Hepatic stellate cell (primary cell): ENCODE measurements around the gene TMEM132A.
A peak's percentile ranks its signal among the peaks of the same experiment; 100 is the strongest.
"Not testable (repeated sequence)": the region's sequence is repeated elsewhere in the genome, so short reads cannot be mapped to it uniquely, and the experiment has no call there.

ENCODE experiments used
- DNase-seq: peaks from one replicate; pipeline ENCODE4 v3.0.0; 2011; ENCODE audit warnings: low spot score

Gene TMEM132A

DNA sequence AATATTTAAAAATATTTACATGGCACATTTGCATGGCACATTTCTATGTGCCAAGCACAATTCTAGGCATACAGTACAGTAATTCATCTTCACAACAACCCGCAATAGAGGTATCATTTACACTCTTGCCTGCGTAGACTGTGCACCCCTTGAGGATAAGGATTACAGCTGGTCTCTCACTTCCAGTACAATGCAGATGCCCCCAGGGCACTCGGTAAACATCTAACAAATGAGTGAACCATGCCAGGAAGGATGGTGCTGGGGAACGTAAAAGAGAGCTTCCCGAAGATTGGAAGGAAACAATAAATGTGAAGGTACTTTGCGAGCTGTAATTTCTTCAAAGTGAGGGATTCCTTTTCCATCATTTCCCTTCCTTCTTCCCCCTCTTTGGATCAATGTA lies 19.2 kb upstream of the TMEM132A start:
- no peak for DNase-seq

DNA sequence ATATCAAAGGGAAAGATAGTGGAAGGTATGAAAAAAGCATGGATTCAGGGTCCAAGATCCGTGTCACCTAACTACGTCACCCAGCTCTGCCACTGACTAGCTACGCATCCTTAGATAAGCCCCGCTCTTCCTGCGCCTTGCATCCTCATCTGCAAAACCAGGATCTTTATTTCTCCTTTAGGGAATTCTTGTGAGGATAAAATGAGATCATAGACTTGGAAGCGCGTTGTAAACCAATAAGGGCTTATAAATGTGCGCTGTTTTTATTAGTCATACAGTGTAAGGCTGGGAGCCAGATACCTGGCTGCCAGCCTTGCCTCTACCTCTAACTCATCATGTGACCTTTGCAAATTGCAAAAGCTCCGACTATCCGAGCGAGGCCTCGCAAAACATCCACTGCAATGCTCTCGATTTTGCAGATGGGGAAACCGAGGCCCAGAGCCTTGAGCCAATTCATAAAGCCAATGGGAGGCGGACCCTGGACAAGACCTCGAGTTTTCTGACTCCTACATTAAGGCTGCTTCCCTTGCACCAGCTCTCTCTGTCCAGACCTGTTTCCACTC lies 18.6 kb upstream of the TMEM132A start:
- no peak for DNase-seq

DNA sequence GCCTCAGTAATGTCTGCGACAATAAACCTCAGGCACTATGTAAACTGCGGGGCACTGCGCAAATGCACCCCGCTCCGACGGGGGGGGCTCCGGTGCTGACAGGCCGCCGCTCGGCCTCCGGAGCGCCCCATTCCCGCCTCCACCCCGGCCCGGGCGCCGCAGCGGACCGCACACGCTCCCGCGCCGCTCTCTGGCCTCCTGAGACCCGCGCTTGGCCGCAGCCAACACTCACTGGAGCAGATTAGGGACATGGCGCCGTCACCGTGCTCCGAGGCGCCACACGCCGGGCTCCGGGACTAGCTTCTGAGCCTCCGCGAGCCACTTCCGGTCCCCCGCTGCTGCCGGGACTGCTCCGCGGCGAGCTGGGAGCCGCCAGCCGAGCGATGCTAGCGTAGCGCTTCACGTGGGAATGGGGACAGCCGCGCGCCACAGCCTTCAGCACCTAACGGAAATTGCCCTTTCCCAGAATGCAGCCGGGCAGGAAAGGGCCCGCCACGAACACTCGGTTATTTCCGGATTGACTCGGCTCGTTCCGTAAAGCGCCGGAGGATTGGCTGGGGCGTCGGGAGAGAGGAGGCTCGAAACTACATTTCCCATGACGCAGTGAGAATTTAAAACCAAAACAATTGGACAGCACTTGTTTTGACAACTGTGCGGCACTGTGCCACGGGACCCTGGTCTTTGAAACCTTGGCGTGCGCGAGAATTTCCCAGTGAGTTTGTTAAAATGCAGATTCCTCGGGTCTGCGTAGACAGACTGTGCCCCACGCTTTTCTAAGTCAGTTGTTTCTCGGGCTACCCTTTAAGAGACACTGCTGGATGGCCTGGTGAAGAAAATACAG lies 17.9 kb upstream of the TMEM132A start, which contains the start of gene PRPF19:
Gene PRPF19, minus strand, starts transcription at position 454 of the 841 bp plus-strand sequence. Its CDS starts 203 bp downstream, at position 251.
- DNase-seq: peak; percentile 94

DNA sequence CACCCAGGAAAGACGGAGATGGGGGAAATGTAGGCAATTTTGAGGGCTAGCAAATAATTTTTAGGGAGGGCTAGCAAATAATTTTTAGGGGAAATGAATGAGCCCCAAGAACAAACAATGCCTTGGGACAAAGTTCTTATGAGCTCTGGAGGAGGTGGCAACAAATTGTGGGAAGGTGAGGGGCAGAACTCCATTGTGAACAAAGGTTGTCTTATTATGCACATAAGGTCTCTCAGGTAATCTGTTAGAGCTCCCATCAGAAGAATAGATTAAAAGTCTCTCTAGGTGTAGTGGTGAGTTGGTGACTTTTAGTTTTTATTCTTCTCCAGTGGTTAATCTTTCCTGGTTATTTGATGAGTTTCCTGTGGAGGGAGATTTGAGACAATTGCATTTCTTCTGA lies 15.5 kb upstream of the TMEM132A start:
- no peak for DNase-seq

DNA sequence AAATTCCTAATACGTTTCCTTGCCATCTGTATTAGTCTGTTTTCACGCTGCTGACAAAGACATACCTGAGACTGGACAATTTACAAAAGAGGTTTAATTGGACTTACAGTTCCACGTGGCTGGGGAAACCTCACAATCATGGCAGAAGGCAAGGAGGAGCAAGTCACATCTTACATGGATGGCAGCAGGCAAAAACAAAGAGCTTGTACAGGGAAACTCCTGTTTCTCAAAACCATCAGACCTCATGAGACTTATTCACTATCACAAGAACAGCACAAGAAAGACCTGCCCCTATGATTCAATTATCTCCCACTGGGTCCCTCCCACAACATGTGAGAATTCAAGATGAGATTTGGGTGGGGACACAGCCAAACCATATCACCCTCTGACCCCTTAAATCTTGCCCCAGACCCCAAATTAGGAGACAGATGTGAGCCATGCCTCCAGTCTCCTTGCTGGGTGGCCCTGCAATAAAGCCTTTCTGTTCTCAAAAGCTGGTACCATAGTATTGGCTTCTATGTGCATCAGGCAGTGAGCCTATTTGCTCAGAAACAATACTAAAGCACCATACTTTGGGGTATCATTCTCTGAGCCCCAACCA lies 14.5 kb upstream of the TMEM132A start:
- DNase-seq: not testable (repeated sequence)

DNA sequence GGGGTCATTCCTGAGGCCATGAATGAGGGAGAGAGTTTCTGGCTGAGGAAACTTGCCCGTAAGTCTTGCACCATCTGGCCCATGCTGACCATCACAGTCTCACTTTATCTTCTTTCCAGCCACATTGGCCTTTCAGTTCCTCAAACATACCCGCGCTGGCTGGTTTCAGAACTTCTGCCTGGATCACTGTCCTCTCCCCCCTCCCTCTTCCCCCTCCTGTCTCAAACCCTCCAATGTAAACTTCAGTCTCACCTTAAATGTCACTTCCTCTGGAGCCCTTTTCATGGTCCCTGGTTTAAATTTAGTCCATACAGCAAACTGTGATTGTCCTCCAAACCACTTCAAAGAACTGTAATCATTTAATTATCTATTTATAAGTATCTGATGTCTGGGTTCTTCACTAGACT lies 14.0 kb upstream of the TMEM132A start:
- DNase-seq: no peak

DNA sequence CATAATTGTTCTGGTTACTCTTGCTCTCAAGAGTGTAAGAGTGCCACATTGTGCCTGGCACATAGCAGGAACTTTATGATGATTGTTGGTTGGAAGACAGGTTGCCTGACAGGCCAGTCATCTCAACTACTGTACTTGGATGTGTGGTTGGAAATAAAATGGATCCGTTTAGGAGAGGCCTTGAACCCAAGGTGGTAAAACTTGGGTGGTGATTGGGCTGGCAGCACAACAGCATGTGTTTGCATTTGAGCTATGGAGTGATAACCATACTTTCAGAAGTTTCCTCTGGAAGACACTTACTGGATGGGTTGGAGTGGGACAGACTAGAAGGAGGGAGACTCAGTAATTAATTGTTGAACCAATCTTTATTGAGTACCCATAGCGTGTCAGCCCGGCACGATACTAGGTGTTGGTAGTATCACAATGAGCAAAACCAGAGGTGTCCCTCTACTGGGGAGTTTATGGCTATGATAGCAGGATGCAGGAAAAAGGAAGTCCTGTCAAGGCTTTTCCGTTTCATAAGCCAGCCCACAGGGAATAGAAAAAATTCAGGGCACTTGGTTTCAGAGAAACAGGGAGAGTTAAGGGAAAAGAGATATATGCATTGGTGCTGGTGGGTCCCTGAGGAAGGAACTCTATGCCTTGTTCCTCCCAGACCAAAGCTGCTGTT lies 13.4 kb upstream of the TMEM132A start:
- no peak for DNase-seq

DNA sequence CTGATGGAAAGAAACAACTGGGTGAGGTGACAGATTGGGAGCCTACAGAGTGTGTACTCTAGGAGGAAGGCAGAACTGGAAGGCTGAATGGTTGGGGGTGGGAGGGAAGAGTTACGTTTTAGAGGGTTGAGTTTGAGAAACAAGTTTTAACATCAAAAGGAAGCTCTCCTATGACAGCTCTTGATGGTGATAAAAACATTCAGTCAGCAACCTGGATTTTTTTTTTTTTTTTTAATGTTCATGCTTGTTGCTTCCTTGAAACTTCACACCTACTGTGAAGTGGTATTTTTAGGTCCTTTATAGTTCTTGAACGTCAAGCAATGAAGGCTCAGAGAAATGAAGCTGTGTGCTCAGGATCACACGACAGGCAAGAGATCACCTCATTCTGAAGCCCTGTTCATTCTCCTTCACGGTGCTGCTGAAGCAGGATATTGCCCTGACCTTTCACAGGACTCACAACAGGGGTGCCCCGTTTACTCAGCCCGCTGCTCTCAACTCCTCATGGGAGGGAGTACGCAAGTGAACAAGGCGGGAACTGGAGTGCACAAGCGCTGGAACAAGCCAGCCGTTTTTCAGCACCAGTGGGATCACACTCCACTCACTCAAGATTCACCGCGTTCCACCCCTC lies 11.9 kb upstream of the TMEM132A start:
- no peak for DNase-seq

DNA sequence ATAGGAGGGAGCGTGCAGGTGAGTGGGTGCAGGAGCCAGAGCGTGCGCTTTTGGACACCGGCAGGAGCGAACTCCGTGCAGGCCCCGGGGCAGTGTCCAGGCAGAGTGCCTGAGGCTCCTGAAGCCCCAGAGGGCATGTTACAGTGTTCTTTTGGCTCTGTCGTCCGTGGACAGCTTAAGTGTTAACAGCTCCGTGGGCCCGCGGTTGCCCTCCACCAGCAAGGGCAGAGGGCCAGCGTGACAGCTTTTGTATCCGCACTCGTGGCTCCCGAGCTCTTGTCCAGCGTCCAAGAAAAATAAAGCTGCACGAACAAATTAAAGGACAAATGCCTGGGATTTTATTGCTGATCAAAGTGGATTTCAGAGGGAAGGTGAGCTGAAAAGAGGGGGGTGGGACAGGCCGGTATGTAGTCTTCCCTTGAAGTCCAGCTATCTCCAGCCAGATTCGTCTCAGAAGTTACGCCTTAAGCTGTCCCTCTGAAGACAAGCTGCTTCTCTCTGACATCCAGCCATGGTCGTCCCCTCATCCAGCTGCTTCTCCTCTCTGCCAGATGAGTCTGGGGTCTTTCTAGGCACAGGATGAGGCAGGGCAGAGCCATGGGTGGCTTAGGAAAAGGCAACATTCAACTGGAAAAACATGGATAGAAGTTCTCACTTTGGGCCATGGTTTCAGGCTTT lies 11.3 kb upstream of the TMEM132A start:
- no peak for DNase-seq

DNA sequence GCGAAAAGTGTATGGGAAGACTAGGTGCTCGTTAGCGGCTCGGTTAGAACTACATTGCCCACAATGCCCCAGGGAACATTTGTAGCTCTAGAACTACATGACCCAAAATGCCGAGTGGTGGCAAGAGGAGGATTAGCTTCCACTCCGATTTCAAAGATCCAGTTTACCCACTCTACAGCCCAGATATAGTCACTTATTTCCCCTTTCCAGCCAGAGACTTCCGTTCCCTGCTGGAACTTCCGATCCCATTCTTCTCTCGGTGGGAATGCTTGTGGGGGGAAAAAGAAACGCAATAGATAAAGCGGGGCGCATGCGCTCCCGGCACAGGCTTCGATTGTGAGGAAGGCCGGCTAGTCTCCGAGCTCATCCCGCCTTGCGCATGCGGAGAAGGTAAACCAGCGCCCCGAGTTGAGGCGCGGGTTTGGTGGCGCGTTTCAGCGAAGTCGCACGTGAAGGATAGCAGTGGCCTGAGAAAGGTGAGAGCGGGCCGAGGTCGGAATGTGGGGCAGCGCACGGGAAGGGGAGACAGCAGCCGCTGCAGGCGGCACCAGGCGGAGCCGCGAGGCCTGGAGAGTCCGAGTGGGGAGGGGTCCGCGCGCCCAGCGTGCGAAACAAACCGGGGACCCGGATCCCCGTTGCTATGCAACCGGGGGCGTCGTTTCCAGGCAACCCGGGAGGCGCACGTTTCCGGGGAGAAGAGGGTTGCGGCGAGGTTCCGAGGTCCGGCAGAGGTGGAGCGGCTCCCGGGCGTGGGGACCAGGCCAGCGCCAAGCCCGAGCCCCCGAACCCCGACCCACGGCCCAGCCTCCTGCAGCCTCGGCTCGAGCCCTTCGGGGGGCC lies 10.2 kb upstream of the TMEM132A start, which contains the start of gene TMEM109:
Gene TMEM109, plus strand, starts transcription at position 366 of the 840 bp plus-strand sequence. CDS start 5,536 bp downstream, outside the sequence.
- peak; percentile 96 for DNase-seq

DNA sequence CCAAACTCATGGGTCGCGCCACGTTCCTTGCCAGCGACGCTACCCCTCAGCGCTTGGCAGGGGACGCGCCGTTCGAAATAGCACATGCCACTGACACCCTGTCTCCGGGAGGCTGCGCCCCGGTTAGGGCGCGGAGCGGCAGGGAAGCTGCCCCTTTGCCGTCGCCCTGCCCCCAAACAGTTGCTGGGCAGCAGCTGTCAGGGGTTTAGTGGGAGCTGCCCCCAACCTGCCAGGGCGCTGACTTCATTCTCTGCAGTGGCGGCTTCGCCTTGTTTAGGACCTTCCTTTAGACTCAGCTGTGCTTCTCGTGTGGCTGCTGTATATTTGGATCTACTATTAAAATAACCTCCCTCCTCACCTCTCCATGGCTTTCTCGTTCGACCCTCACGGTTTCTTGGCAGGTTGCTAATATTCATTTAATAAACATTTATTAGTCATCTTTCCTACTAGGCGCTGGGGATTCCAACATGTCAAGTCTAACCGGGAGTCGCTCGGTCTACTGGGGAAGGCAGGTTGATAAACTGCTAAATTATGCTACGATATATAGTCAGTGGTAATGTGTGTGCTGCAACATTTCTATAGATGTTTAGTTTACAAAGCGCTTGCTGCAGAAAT lies 9.5 kb upstream of the TMEM132A start:
- DNase-seq: peak; percentile 63

DNA sequence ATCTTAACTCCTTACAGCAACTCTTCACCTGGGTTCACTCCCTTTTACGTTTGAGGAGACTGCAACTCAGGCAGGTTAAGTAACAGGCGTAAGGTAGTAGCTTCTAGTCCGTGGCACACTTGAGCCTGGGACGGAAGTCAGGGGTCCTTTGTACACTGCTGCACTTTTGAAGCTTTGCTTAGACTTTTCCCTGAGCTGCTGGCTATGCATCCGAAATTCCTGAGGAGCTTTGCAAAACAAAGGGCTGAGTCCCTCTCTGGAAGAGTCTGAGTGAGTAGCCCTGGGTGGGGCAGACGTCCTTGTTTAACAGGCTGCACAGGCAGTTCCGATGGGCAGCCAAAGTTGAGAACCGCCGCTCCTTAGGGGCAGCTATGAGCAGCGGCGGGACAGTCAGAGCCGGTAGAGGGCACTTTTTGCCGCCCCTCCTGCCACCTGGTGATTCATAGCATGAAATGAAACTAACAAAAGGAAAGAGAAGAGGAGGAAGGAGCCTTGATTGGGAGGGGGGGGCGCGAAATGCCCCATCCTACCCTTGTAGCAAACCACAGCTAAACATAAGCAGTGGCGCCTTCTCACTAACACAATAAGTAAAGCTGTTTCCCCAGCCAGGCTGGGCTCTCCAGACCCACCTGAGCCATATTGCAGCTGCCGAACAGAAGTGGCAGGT lies 8.9 kb upstream of the TMEM132A start:
- peak; percentile 78 for DNase-seq

DNA sequence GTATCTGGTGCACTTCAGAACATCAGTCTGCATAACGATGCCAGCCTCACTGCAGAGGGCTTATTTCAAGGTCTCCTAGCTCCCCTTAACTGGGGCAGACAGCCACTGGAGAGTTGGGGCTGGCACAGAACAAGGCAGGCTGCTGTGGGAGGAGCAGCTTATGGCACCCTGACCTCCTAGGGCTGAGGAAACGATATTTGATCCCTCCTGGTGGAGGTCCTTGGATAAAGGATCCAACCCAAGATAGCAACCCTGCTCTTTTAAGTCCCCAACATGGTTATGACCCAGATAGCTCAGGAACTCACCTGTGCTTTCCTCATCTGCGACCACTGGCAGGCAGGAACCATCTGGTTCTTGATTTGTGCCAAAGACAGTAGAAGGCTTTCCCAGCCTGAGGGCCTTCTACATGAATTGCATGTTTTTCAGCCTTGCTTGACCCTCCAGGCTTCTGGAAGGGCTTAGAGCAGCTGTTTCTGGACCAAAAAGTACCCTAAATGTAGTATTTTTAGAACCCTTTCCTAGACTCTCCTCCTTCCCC lies 7.5 kb upstream of the TMEM132A start:
- no peak for DNase-seq

DNA sequence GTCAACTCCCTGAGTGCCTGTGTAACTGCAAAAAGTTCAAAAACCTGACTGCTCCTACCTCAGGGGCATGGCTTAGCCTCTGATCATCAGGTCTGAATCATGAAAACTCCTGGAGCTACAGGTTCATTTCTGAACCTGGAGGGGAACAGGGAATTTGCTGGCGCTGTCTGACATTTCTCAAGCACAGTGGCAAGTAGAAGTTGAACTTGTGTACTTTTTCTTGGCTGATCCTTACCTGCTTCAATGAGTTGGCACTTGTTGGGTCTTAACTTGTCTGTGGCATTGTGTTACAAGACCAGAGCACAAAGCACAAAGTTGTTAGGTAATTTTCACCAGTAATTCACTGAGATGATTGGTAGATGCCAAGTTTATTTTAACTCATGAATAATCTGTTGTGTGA lies 7.0 kb upstream of the TMEM132A start:
- DNase-seq: no peak

DNA sequence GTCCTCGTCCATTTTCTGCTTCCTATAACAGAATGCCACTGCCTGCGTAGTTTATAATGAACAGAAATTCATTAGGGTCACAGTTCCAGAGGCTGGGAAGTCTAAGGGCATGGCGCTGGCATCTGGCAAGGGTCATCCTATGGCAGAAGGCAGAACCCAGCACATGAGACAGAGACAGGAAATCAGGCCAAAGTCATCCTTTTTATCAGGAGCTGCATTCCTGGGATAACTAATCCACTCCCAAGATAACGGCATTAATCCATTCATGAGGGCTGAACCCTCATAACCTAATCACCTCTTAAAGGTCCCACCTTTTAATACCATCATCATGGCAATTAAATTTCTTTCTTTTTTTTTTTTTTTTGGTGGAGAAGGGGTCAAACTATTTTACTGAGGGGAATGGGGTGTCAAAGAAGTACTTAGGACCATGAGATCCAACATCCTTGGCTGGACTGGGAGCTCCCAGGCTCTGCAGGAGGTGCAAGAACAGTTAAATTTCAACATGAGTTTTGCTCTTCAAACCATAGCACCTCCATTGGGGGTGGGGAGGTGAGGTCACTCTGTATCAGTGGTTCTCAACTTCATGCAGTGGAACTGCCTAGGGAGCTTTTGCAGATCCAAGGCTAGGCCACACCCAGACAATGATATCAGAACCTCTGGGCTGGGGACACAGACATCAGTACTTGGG lies 5.9 kb upstream of the TMEM132A start:
- no peak for DNase-seq

DNA sequence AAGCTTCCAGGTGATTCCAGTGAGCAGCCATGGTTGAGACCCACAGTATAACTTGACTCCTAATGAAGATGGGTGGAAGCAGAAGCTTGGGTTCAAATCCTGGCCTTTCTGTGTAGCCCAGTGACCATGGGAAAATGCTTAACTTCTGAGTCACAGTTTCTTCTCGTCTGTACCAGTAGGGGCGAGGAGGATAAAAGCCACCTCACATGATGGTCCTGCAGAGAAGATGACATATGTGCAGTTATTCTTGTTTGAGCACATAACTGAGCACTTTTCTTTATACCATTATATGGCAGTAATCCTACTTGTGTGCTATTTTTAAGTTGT lies 5.4 kb upstream of the TMEM132A start:
- DNase-seq: peak; percentile 61

DNA sequence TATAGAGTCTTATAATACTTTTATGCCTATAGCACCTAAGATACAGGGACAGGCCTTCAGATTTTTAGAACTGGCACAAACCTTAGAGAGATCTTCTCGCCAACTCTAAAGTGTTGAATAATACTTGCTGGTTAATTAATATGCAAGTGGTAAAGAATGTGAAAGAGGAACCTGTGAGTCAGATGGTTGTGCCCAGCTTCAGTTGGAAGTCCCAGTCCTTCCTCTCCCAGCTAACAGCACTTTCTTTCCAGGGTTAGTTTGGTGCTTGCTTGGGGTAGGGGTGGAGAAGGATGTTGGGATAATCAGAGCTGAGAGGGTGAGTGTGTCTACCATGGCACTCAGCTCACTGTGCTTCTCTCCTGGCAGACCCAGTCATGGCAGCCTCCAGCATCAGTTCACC lies 4.9 kb upstream of the TMEM132A start:
- DNase-seq: no peak

DNA sequence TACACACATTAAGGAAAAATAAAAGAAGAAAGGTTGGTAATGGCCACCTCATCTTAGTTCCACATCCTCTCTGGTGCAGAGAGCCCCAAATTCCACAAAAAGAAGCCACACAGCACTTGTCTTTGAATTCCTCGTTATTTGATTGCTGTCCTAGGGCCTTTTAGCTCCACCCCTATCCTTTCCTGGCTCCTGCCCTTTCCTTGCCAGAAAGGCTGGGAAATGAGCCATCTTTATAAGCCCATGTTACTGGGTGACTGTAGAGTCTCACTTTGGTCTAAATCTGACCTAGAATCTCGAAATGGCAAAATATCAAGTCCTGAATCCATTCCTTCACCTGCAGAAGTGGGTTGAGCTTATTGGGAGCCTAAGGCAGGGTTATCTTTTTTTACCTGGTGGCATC lies 4.3 kb upstream of the TMEM132A start:
- no peak for DNase-seq

DNA sequence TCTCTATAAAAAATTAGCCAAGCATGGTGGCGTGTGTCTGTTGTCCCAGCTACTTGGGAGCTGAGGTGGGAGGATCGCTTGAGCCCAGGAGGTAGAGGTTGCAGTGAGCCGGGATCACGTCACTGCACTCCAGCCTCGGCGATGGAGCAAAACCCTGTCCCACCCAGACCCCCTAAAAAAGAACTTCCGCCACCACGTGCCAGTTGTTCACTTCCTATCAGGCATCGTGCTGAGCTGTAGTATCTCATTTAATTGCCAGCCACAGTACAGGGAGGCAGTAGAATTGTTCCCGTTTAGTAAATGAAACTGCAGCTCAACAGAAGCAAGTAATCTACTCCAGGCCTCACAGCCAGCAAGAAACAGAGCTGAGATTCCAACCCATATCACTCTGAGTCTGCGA lies 3.0 kb upstream of the TMEM132A start:
- DNase-seq: no peak
